Activated CD4-positive, CD25-positive, alpha-beta regulatory T cell treated with anti-CD3 and anti-CD28 coated beads, Interleukin-2, amount 50 U/mL, for 72 hours (primary cell): ENCODE results near the gene ALDH1A3.

Source experiments
- DNase-seq: peaks from one replicate; pipeline ENCODE4 v3.0.0; 2021

The ALDH1A3 gene

DNA sequence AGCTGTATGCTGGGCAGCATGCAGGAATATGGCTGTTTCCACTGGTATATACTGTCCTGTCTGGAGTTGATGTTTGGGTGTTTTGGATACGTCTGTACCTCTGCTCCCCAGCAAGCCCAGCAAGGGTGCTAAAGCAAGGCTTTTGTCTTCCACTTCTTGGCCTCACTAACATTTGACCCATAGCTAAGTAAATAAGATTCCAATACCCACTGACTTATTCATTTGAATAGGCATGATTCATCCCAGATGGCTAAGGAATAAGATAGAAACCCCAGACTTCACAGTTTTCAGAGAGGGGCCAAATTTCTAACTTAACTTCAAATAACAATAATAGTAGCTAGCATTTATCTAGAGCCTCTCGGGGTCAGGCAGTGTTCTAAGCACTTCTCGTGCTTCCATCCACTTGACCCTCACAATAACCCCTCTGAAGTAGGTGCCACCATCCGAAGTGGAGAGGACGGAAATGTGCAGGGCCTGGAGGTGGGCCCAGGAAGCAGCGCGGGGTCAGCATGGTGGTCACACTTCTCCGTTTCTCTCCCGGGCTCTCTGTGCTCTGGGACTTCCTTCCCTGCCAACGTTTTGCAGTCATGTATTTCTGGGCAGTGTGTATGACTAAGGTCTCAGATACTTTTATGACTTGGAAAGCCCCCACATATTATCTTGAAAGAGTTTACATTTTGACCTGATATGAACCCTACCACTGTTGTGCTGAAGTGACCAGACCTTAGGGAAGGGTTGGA lies 78.9 kb downstream of the ALDH1A3 start:
- no peak for DNase-seq

DNA sequence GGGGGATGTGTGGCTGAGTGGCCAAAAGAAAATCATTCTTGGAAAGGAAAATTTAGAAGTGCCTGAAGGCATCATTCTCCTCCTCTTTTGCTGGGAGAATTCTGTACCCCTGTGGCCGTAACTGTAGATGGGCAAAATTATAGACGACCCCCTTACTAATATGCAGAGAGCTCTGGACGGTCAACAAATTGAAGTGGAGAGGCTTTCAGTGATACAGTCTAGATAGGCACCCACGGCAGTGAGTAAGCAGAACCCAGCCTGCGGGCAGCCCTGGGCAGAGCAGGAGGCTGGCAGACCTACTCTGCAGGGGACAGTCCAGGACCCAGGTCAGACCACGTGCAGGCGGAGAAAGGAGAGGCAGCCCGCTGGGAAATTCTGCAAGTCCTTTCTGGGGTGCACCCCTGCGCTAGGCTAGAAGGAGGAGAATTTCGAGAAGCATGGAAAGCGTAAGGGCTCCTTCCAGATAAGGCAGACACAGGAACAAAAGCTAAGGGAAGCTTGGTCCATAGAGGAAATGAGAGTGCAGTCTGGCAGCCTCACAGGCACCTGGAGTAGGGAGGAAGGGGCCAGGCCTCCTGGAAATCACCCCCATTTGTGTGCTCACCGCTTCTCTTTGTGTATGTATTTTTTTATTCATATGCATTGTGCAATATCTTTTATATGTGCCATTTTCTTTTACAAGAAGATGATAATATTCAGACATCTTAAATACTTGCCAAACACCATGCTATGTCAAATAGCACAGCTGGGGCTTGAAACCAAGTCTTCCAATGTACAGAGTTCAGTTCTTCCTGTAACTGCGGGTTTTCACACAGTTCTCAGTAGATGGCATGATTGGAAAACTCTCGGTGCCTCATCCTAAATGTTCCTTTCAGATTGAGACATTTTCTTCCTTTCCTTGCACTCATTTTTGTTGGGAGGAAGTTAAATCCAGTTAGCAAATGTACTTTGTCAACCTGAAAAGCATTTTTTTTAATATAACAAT lies 79.7 kb downstream of the ALDH1A3 start:
- DNase-seq: no peak
